Sigmoid colon (tissue), 4 donors: ENCODE data around the gene ACAN.

Experiments
- EP300 ChIP-seq, 4 donors: sonication (generic); formaldehyde crosslinking; IDR thresholded peaks; one replicate each; pipeline ENCODE4 v1.6.1; 2017; ENCODE audit warnings: antibody characterized with exemption in 4 of 4
- POLR2A ChIP-seq, 2 donors: fragments of 450-650 bp; IDR thresholded peaks; one replicate each; pipeline ENCODE4 v1.6.1; 2016; ENCODE audit warnings: antibody characterized with exemption in 2 of 2, mild to moderate bottlenecking in 2 of 2, moderate library complexity in 2 of 2
- POLR2AphosphoS5 ChIP-seq, 4 donors: sonication (generic); formaldehyde crosslinking; IDR thresholded peaks; one replicate each; pipeline ENCODE4 v1.6.1; 2017; ENCODE audit warnings: antibody characterized with exemption in 4 of 4
- TF ChIP-seq, protein P1 (sequence below), 4 experiments: fragments of 450-650 bp in 3 of 4; fragments of 200-600 bp in 1 of 4; IDR thresholded peaks; one replicate each; pipeline ENCODE4 v1.5.1; 2016 to 2019; ENCODE audit warnings: antibody characterized with exemption in 4 of 4, mild to moderate bottlenecking in 3 of 4, moderate library complexity in 2 of 4

DNA sequence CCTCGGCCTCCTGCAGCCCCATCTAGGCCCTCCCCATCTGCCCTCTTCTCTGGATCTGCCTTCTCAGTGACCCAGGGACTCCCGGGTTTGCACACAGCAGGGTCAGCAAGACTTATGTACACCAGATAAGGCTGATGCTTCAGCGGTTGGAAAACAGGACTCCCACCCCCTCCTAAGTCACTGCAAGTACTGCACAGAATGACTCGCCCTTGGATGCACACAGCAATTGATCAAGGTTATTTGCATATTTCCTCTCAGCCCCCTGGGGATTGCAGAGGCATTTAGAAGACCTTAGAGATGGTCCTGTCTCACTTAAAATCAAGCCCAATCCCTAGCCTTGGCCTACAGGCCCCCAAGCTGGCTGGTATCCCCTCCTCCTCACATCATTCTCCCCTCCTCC, 8.9 kb downstream of the ACAN start:
- TF ChIP-seq, protein P1, sequence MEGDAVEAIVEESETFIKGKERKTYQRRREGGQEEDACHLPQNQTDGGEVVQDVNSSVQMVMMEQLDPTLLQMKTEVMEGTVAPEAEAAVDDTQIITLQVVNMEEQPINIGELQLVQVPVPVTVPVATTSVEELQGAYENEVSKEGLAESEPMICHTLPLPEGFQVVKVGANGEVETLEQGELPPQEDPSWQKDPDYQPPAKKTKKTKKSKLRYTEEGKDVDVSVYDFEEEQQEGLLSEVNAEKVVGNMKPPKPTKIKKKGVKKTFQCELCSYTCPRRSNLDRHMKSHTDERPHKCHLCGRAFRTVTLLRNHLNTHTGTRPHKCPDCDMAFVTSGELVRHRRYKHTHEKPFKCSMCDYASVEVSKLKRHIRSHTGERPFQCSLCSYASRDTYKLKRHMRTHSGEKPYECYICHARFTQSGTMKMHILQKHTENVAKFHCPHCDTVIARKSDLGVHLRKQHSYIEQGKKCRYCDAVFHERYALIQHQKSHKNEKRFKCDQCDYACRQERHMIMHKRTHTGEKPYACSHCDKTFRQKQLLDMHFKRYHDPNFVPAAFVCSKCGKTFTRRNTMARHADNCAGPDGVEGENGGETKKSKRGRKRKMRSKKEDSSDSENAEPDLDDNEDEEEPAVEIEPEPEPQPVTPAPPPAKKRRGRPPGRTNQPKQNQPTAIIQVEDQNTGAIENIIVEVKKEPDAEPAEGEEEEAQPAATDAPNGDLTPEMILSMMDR (IDR thresholded peaks at IDR 0.05): no peak
- TF ChIP-seq POLR2A (IDR thresholded peaks at IDR 0.05): no peak
- TF ChIP-seq EP300 (IDR thresholded peaks at IDR 0.05): no peak
- TF ChIP-seq POLR2AphosphoS5 (IDR thresholded peaks at IDR 0.05): no peak
